Stimulated activated CD4-positive, alpha-beta T cell treated with anti-CD3 and anti-CD28 coated beads, Interleukin-12 subunit alpha, Interleukin-12 subunit beta, amount 100 ng/mL, for 24 hours (primary cell): ENCODE results near the gene PPP1R13B.
"Not testable (repeated sequence)": the region's sequence is repeated elsewhere in the genome, so short reads cannot be mapped to it uniquely, and the experiment has no call there.

Experiments
- DNase-seq, 2 experiments: peaks; one replicate each; pipeline ENCODE4 v3.0.0-alpha.2; 2020; ENCODE audit warnings: low read depth in 2 of 2

The PPP1R13B gene

GRCh38 chr14:103776319-103776718 lies 71.1 kb downstream of the PPP1R13B start:
- not testable (repeated sequence) for DNase-seq

GRCh38 chr14:103775506-103775905 lies 71.9 kb downstream of the PPP1R13B start:
- no peak for DNase-seq

- no peak for DNase-seq
These were observed 73.9 kb downstream of the PPP1R13B start for GRCh38 chr14:103773521-103773920.

- no peak for DNase-seq
These were observed 75.2 kb downstream of the PPP1R13B start for GRCh38 chr14:103772078-103772712.

GRCh38 chr14:103770902-103771301 lies 76.5 kb downstream of the PPP1R13B start:
- no peak for DNase-seq

GRCh38 chr14:103770500-103770899 lies 76.9 kb downstream of the PPP1R13B start:
- no peak for DNase-seq

GRCh38 chr14:103767336-103767894 lies 80.0 kb downstream of the PPP1R13B start:
- no peak for DNase-seq

GRCh38 chr14:103765526-103765925 lies 81.8 kb downstream of the PPP1R13B start:
- DNase-seq, result no peak

GRCh38 chr14:103763730-103764488 lies 83.5 kb downstream of the PPP1R13B start:
- DNase-seq, result no peak

GRCh38 chr14:103762541-103762940 lies 84.8 kb downstream of the PPP1R13B start:
- no peak for DNase-seq

GRCh38 chr14:103762036-103762435 lies 85.3 kb downstream of the PPP1R13B start:
- DNase-seq, result no peak

- DNase-seq, result no peak
These were observed 89.2 kb downstream of the PPP1R13B start for GRCh38 chr14:103758059-103758776.

GRCh38 chr14:103755060-103755459 lies 92.3 kb downstream of the PPP1R13B start:
- no peak for DNase-seq

- DNase-seq, result no peak
These were observed 93.6 kb downstream of the PPP1R13B start for GRCh38 chr14:103753774-103754173.

- DNase-seq, result no peak
These were observed 97.5 kb downstream of the PPP1R13B start for GRCh38 chr14:103749860-103750259.

- no peak for DNase-seq
These were observed 97.9 kb downstream of the PPP1R13B start for GRCh38 chr14:103749452-103749851.

- DNase-seq, result peak; percentile 9 to 27
These were observed 98.9 kb downstream of the PPP1R13B start for GRCh38 chr14:103748534-103748857.

GRCh38 chr14:103746701-103747100 lies 100.7 kb downstream of the PPP1R13B start:
- DNase-seq, result no peak

- no peak for DNase-seq
These were observed 102.0 kb downstream of the PPP1R13B start for GRCh38 chr14:103745424-103745823.

GRCh38 chr14:103744621-103745395 lies 102.6 kb downstream of the PPP1R13B start:
- no peak for DNase-seq

GRCh38 chr14:103743691-103744090 lies 103.7 kb downstream of the PPP1R13B start:
- DNase-seq, result no peak
